ENCODE results near the gene FOSL2. TPM values are rescaled to one million over a fixed set of nuclear protein-coding genes. Genes with fewer than 3 reads are reported as not detected.

Gene FOSL2
- total RNA-seq, 1 experiment from 2014 or later: 53.7 TPM

DNA sequence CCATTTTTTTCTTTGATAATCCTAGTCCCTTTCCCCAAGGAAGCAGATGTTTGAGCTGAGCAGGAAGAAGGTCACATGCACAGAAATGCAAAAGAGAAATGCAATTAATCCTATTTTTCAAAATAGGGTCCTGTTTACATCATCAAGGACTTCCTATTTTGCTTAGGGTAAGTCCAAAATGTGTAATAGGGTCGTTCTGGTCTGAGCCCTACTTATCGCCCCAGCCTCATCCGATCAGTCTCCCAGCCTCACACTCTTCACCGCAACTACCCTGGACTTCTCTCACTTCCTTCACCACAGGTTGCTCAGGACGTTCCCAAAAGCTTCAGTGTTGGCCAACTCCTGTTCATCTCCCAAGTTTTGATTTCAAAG, 32.8 kb downstream of the FOSL2 start:
- Mint-ChIP-seq H3K9me3 (ENCODE audit: low read depth, unreplicated experiment) (no peaks in the 10 kb centered on the region), H3K36me3 (ENCODE audit: insufficient read depth, unreplicated experiment) (peaks cover 13% of the 10 kb centered on the region), H3K4me3 (ENCODE audit: low read depth, unreplicated experiment) (no peak overlapping the region), H3K4me1 (ENCODE audit: low read depth, unreplicated experiment) (peaks cover 16% of the 10 kb centered on the region), H3K27me3 (ENCODE audit: unreplicated experiment) (no peaks in the 10 kb centered on the region), H3K27ac (ENCODE audit: unreplicated experiment) (no peak overlapping the region)
- no peak for DNase-seq
- CTCF ChIA-PET: no interaction called here
- intact Hi-C loops (cut with micrococcal nuclease; ENCODE audit: unreplicated experiment): no loop called here
- TF ChIP-seq CTCF (IDR thresholded peaks at IDR 0.05; ENCODE audit: unreplicated experiment): no peak
- BruUV-seq (replicated peaks): no TSS peak

GRCh38 chr2:28427741-28428415, 35.2 kb downstream of the FOSL2 start:
- CTCF ChIA-PET: no interaction called here
- Mint-ChIP-seq H3K4me1 (ENCODE audit: low read depth, unreplicated experiment) (peaks cover 16% of the 10 kb centered on the region), H3K27ac (ENCODE audit: unreplicated experiment) (no peak overlapping the region), H3K4me3 (ENCODE audit: low read depth, unreplicated experiment) (no peak overlapping the region), H3K36me3 (ENCODE audit: insufficient read depth, unreplicated experiment) (no peaks in the 10 kb centered on the region), H3K9me3 (ENCODE audit: low read depth, unreplicated experiment) (peaks cover 2% of the 10 kb centered on the region), H3K27me3 (ENCODE audit: unreplicated experiment) (no peaks in the 10 kb centered on the region)
- TF ChIP-seq CTCF (IDR thresholded peaks at IDR 0.05; ENCODE audit: unreplicated experiment): no peak
- no peak for DNase-seq
- intact Hi-C loops (cut with micrococcal nuclease; ENCODE audit: unreplicated experiment): no loop called here
- BruUV-seq (replicated peaks): no TSS peak

DNA sequence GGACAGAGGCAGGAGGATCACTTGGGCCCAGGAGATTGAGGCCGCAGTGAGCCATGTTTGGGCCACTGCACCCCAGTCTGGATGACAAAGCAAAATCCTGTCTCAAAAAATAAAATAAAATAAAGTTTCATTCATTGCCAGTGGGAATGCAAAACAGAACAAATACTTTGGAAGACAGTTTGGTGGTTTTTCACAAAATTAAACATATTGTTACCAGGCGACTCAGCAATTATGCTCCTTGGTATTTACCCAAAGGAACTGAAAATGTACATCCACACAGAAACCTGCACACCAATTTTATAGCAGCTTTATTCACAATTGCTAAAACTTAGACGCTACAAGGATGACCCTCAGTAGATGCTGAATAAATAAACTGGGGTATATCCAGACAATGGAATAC, 35.8 kb downstream of the FOSL2 start:
- no peak for DNase-seq
- Mint-ChIP-seq H3K4me1 (ENCODE audit: low read depth, unreplicated experiment) (peaks cover 15% of the 10 kb centered on the region), H3K27me3 (ENCODE audit: unreplicated experiment) (no peaks in the 10 kb centered on the region), H3K27ac (ENCODE audit: unreplicated experiment) (no peak overlapping the region), H3K36me3 (ENCODE audit: insufficient read depth, unreplicated experiment) (no peaks in the 10 kb centered on the region), H3K4me3 (ENCODE audit: low read depth, unreplicated experiment) (no peak overlapping the region), H3K9me3 (ENCODE audit: low read depth, unreplicated experiment) (peaks cover 4% of the 10 kb centered on the region)
- intact Hi-C loops (cut with micrococcal nuclease; ENCODE audit: unreplicated experiment): no loop called here
- no peak for TF ChIP-seq CTCF (IDR thresholded peaks at IDR 0.05; ENCODE audit: unreplicated experiment)
- CTCF ChIA-PET: no interaction called here
- BruUV-seq (replicated peaks): no TSS peak

GRCh38 chr2:28429636-28430376, 37.1 kb downstream of the FOSL2 start:
- no peaks in the 10 kb centered on the region for H3K27me3 Mint-ChIP-seq (ENCODE audit: unreplicated experiment)
- intact Hi-C loops (cut with micrococcal nuclease; ENCODE audit: unreplicated experiment): no loop called here
- no peak for DNase-seq
- no peak for TF ChIP-seq CTCF (IDR thresholded peaks at IDR 0.05; ENCODE audit: unreplicated experiment)
- CTCF ChIA-PET: no interaction called here
- no TSS peak for BruUV-seq (replicated peaks)
- H3K4me3 Mint-ChIP-seq (ENCODE audit: low read depth, unreplicated experiment): no peak overlapping the region
- H3K27ac Mint-ChIP-seq (ENCODE audit: unreplicated experiment): no peak overlapping the region
- H3K4me1 Mint-ChIP-seq (ENCODE audit: low read depth, unreplicated experiment): peaks cover 5% of the 10 kb centered on the region
- peaks cover 10% of the 10 kb centered on the region for H3K9me3 Mint-ChIP-seq (ENCODE audit: low read depth, unreplicated experiment)
- H3K36me3 Mint-ChIP-seq (ENCODE audit: insufficient read depth, unreplicated experiment): peaks cover 1% of the 10 kb centered on the region
